ENCODE data around the gene ST8SIA1. TPM values are rescaled to one million over a fixed set of nuclear protein-coding genes. Genes with fewer than 3 reads are reported as not detected.
A peak's percentile ranks its signal among the peaks of the same experiment; 100 is the strongest.

The ST8SIA1 gene
- total and polyA plus RNA-seq, 2 donors = 1.6 to 2.3 TPM

- H3K36me3 ChIP-seq (ENCODE audit: control insufficient read depth in 2 of 2, insufficient read depth in 2 of 2, low read length in 1 of 2) = no peaks in the 10 kb centered on the region
- H3K9me3 ChIP-seq (ENCODE audit: control insufficient read depth in 2 of 2, insufficient read depth in 1 of 2, low read length in 1 of 2) = no peaks in the 10 kb centered on the region
- 88% methylated on average over 1 of the region's 1 CpG for WGBS
- no peak for DNase-seq (ENCODE audit: low read depth in 6 of 9, low spot score in 9 of 9)
- no peaks in the 10 kb centered on the region for H3K27me3 ChIP-seq (ENCODE audit: control insufficient read depth in 2 of 2, insufficient read depth in 1 of 2, low read length in 1 of 2)
- H3K4me3 ChIP-seq (ENCODE audit: low read length in 2 of 2) = no peak overlapping the region
- H3K4me1 ChIP-seq (ENCODE audit: control insufficient read depth in 2 of 2, insufficient read depth in 2 of 2, low read length in 2 of 2) = no peaks in the 10 kb centered on the region
- H3K27ac ChIP-seq (ENCODE audit: low read depth in 1 of 2, low read length in 1 of 2) = no peak overlapping the region
Observed at GRCh38 chr12:22204391-22204790, 130.1 kb downstream of the ST8SIA1 start.

GRCh38 chr12:22202847-22203246, 131.7 kb downstream of the ST8SIA1 start:
- no peak overlapping the region for H3K27ac ChIP-seq (ENCODE audit: low read depth in 1 of 2, low read length in 1 of 2)
- no peak overlapping the region for H3K4me3 ChIP-seq (ENCODE audit: low read length in 2 of 2)
- no peaks in the 10 kb centered on the region for H3K27me3 ChIP-seq (ENCODE audit: control insufficient read depth in 2 of 2, insufficient read depth in 1 of 2, low read length in 1 of 2)
- DNase-seq (ENCODE audit: low read depth in 6 of 9, low spot score in 9 of 9) = no peak
- H3K36me3 ChIP-seq (ENCODE audit: control insufficient read depth in 2 of 2, insufficient read depth in 2 of 2, low read length in 1 of 2) = no peaks in the 10 kb centered on the region
- H3K9me3 ChIP-seq (ENCODE audit: control insufficient read depth in 2 of 2, insufficient read depth in 1 of 2, low read length in 1 of 2) = no peaks in the 10 kb centered on the region
- H3K4me1 ChIP-seq (ENCODE audit: control insufficient read depth in 2 of 2, insufficient read depth in 2 of 2, low read length in 2 of 2) = no peaks in the 10 kb centered on the region
- 93% methylated on average over 5 of the region's 5 CpGs for WGBS

- Histone ChIP-seq H3K4me3 (ENCODE audit: low read length in 2 of 2) (no peak overlapping the region), H3K9me3 (ENCODE audit: control insufficient read depth in 2 of 2, insufficient read depth in 1 of 2, low read length in 1 of 2) (no peaks in the 10 kb centered on the region), H3K27ac (ENCODE audit: low read depth in 1 of 2, low read length in 1 of 2) (no peak overlapping the region), H3K36me3 (ENCODE audit: control insufficient read depth in 2 of 2, insufficient read depth in 2 of 2, low read length in 1 of 2) (no peaks in the 10 kb centered on the region), H3K27me3 (ENCODE audit: control insufficient read depth in 2 of 2, insufficient read depth in 1 of 2, low read length in 1 of 2) (no peaks in the 10 kb centered on the region), H3K4me1 (ENCODE audit: control insufficient read depth in 2 of 2, insufficient read depth in 2 of 2, low read length in 2 of 2) (no peaks in the 10 kb centered on the region)
- no peak for DNase-seq (ENCODE audit: low read depth in 6 of 9, low spot score in 9 of 9)
- 77% methylated on average over 3 of the region's 3 CpGs for WGBS
Observed at GRCh38 chr12:22201101-22201500, 133.4 kb downstream of the ST8SIA1 start.

GRCh38 chr12:22196236-22196635, 138.3 kb downstream of the ST8SIA1 start:
- Histone ChIP-seq H3K4me1 (ENCODE audit: control insufficient read depth in 2 of 2, insufficient read depth in 2 of 2, low read length in 2 of 2) (no peaks in the 10 kb centered on the region), H3K27ac (ENCODE audit: low read depth in 1 of 2, low read length in 1 of 2) (no peak overlapping the region), H3K27me3 (ENCODE audit: control insufficient read depth in 2 of 2, insufficient read depth in 1 of 2, low read length in 1 of 2) (no peaks in the 10 kb centered on the region), H3K36me3 (ENCODE audit: control insufficient read depth in 2 of 2, insufficient read depth in 2 of 2, low read length in 1 of 2) (no peaks in the 10 kb centered on the region), H3K4me3 (ENCODE audit: low read length in 2 of 2) (no peak overlapping the region), H3K9me3 (ENCODE audit: control insufficient read depth in 2 of 2, insufficient read depth in 1 of 2, low read length in 1 of 2) (no peaks in the 10 kb centered on the region)
- WGBS = 96% methylated on average over 1 of the region's 1 CpG
- no peak for DNase-seq (ENCODE audit: low read depth in 6 of 9, low spot score in 9 of 9)

- Histone ChIP-seq H3K9me3 (ENCODE audit: control insufficient read depth in 2 of 2, insufficient read depth in 1 of 2, low read length in 1 of 2) (no peaks in the 10 kb centered on the region), H3K27me3 (ENCODE audit: control insufficient read depth in 2 of 2, insufficient read depth in 1 of 2, low read length in 1 of 2) (no peaks in the 10 kb centered on the region), H3K36me3 (ENCODE audit: control insufficient read depth in 2 of 2, insufficient read depth in 2 of 2, low read length in 1 of 2) (no peaks in the 10 kb centered on the region), H3K4me1 (ENCODE audit: control insufficient read depth in 2 of 2, insufficient read depth in 2 of 2, low read length in 2 of 2) (no peaks in the 10 kb centered on the region), H3K27ac (ENCODE audit: low read depth in 1 of 2, low read length in 1 of 2) (no peak overlapping the region), H3K4me3 (ENCODE audit: low read length in 2 of 2) (no peak overlapping the region)
- no peak for DNase-seq (ENCODE audit: low read depth in 6 of 9, low spot score in 9 of 9)
- 77% methylated on average over 1 of the region's 1 CpG for WGBS
Observed at GRCh38 chr12:22190969-22191368, 143.5 kb downstream of the ST8SIA1 start.

- Histone ChIP-seq H3K4me1 (ENCODE audit: control insufficient read depth in 2 of 2, insufficient read depth in 2 of 2, low read length in 2 of 2) (no peaks in the 10 kb centered on the region), H3K36me3 (ENCODE audit: control insufficient read depth in 2 of 2, insufficient read depth in 2 of 2, low read length in 1 of 2) (no peaks in the 10 kb centered on the region), H3K27ac (ENCODE audit: low read depth in 1 of 2, low read length in 1 of 2) (no peak overlapping the region), H3K27me3 (ENCODE audit: control insufficient read depth in 2 of 2, insufficient read depth in 1 of 2, low read length in 1 of 2) (no peaks in the 10 kb centered on the region), H3K9me3 (ENCODE audit: control insufficient read depth in 2 of 2, insufficient read depth in 1 of 2, low read length in 1 of 2) (no peaks in the 10 kb centered on the region), H3K4me3 (ENCODE audit: low read length in 2 of 2) (no peak overlapping the region)
- 83% methylated on average over 3 of the region's 3 CpGs for WGBS
- DNase-seq (ENCODE audit: low read depth in 6 of 9, low spot score in 9 of 9) = no peak
Observed at GRCh38 chr12:22188431-22188830, 146.1 kb downstream of the ST8SIA1 start.

- no peak overlapping the region for H3K27ac ChIP-seq (ENCODE audit: low read depth in 1 of 2, low read length in 1 of 2)
- H3K27me3 ChIP-seq (ENCODE audit: control insufficient read depth in 2 of 2, insufficient read depth in 1 of 2, low read length in 1 of 2) = no peaks in the 10 kb centered on the region
- no peaks in the 10 kb centered on the region for H3K9me3 ChIP-seq (ENCODE audit: control insufficient read depth in 2 of 2, insufficient read depth in 1 of 2, low read length in 1 of 2)
- no peak for DNase-seq (ENCODE audit: low read depth in 6 of 9, low spot score in 9 of 9)
- no peak overlapping the region for H3K4me3 ChIP-seq (ENCODE audit: low read length in 2 of 2)
- WGBS = 97% methylated on average over 1 of the region's 1 CpG
- H3K36me3 ChIP-seq (ENCODE audit: control insufficient read depth in 2 of 2, insufficient read depth in 2 of 2, low read length in 1 of 2) = no peaks in the 10 kb centered on the region
- no peaks in the 10 kb centered on the region for H3K4me1 ChIP-seq (ENCODE audit: control insufficient read depth in 2 of 2, insufficient read depth in 2 of 2, low read length in 2 of 2)
Observed at GRCh38 chr12:22180705-22181104, 153.8 kb downstream of the ST8SIA1 start.

- peaks cover 0 to 3% of the 10 kb centered on the region in 2 donors for H3K4me1 ChIP-seq (ENCODE audit: control insufficient read depth in 2 of 2, insufficient read depth in 2 of 2, low read length in 2 of 2)
- no peak overlapping the region for H3K4me3 ChIP-seq (ENCODE audit: low read length in 2 of 2)
- no peaks in the 10 kb centered on the region for H3K27me3 ChIP-seq (ENCODE audit: control insufficient read depth in 2 of 2, insufficient read depth in 1 of 2, low read length in 1 of 2)
- H3K36me3 ChIP-seq (ENCODE audit: control insufficient read depth in 2 of 2, insufficient read depth in 2 of 2, low read length in 1 of 2) = no peaks in the 10 kb centered on the region
- H3K27ac ChIP-seq (ENCODE audit: low read depth in 1 of 2, low read length in 1 of 2) = no peak overlapping the region
- no peak for DNase-seq (ENCODE audit: low read depth in 6 of 9, low spot score in 9 of 9)
- H3K9me3 ChIP-seq (ENCODE audit: control insufficient read depth in 2 of 2, insufficient read depth in 1 of 2, low read length in 1 of 2) = no peaks in the 10 kb centered on the region
Observed at GRCh38 chr12:22173177-22173576, 161.3 kb downstream of the ST8SIA1 start.

GRCh38 chr12:22172501-22172900, 162.0 kb downstream of the ST8SIA1 start:
- Histone ChIP-seq H3K27ac (ENCODE audit: low read depth in 1 of 2, low read length in 1 of 2) (no peak overlapping the region), H3K4me1 (ENCODE audit: control insufficient read depth in 2 of 2, insufficient read depth in 2 of 2, low read length in 2 of 2) (peaks cover 0 to 3% of the 10 kb centered on the region in 2 donors), H3K9me3 (ENCODE audit: control insufficient read depth in 2 of 2, insufficient read depth in 1 of 2, low read length in 1 of 2) (no peaks in the 10 kb centered on the region), H3K36me3 (ENCODE audit: control insufficient read depth in 2 of 2, insufficient read depth in 2 of 2, low read length in 1 of 2) (no peaks in the 10 kb centered on the region), H3K27me3 (ENCODE audit: control insufficient read depth in 2 of 2, insufficient read depth in 1 of 2, low read length in 1 of 2) (no peaks in the 10 kb centered on the region), H3K4me3 (ENCODE audit: low read length in 2 of 2) (no peak overlapping the region)
- DNase-seq (ENCODE audit: low read depth in 6 of 9, low spot score in 9 of 9) = no peak
- WGBS = 88% methylated on average over 5 of the region's 5 CpGs

- H3K9me3 ChIP-seq (ENCODE audit: control insufficient read depth in 2 of 2, insufficient read depth in 1 of 2, low read length in 1 of 2) = no peaks in the 10 kb centered on the region
- H3K4me3 ChIP-seq (ENCODE audit: low read length in 2 of 2) = no peak overlapping the region
- no peaks in the 10 kb centered on the region for H3K27me3 ChIP-seq (ENCODE audit: control insufficient read depth in 2 of 2, insufficient read depth in 1 of 2, low read length in 1 of 2)
- H3K36me3 ChIP-seq (ENCODE audit: control insufficient read depth in 2 of 2, insufficient read depth in 2 of 2, low read length in 1 of 2) = no peaks in the 10 kb centered on the region
- peak in 4 of 9 donors; percentile 10 to 62 (median 14) for DNase-seq (ENCODE audit: low read depth in 6 of 9, low spot score in 9 of 9)
- peaks cover 0 to 8% of the 10 kb centered on the region in 2 donors for H3K4me1 ChIP-seq (ENCODE audit: control insufficient read depth in 2 of 2, insufficient read depth in 2 of 2, low read length in 2 of 2)
- no peak overlapping the region for H3K27ac ChIP-seq (ENCODE audit: low read depth in 1 of 2, low read length in 1 of 2)
Observed at GRCh38 chr12:22169376-22169775, 165.1 kb downstream of the ST8SIA1 start.

Measured in thymus (tissue), 11 donors.